Subcutaneous abdominal adipose tissue (tissue), 5 donors: ENCODE measurements around the gene PSMD14.
A peak's percentile ranks its signal among the peaks of the same experiment; 100 is the strongest.
"Not testable (repeated sequence)": the region's sequence is repeated elsewhere in the genome, so short reads cannot be mapped to it uniquely, and the experiment has no call there.

Experiments used
- H3K27ac ChIP-seq: one replicate; pipeline ENCODE4 v1.7.0; 2013; ENCODE audit warnings: low read depth, mild to moderate bottlenecking, inconsistent platforms, low read length, moderate library complexity
- H3K27me3 ChIP-seq, 5 donors: one replicate each; pipeline ENCODE4 v1.7.0; 2013; ENCODE audit warnings: low read length in 5 of 5, inconsistent platforms in 1 of 5; ENCODE audit not compliant: control insufficient read depth in 5 of 5, insufficient read depth in 4 of 5
- H3K36me3 ChIP-seq, 5 donors: one replicate each; pipeline ENCODE4 v1.7.0; 2013; ENCODE audit warnings: low read length in 5 of 5; ENCODE audit not compliant: control insufficient read depth in 5 of 5, insufficient read depth in 5 of 5
- H3K4me1 ChIP-seq, 5 donors: one replicate each; pipeline ENCODE4 v1.7.0; 2013; ENCODE audit warnings: low read length in 5 of 5, mild to moderate bottlenecking in 3 of 5, moderate library complexity in 1 of 5; ENCODE audit not compliant: control insufficient read depth in 5 of 5, insufficient read depth in 5 of 5
- H3K4me3 ChIP-seq, 5 donors: one replicate each; pipeline ENCODE4 v1.7.0; 2013; ENCODE audit warnings: low read length in 5 of 5, low read depth in 1 of 5
- H3K9ac ChIP-seq, 5 donors: one replicate each; pipeline ENCODE4 v1.7.0; 2013; ENCODE audit warnings: low read length in 5 of 5, mild to moderate bottlenecking in 4 of 5, moderate library complexity in 3 of 5
- H3K9me3 ChIP-seq, 5 donors: one replicate each; pipeline ENCODE4 v1.7.0; 2013; ENCODE audit warnings: low read length in 5 of 5; ENCODE audit not compliant: control insufficient read depth in 5 of 5
- donor health status: healthy.
- donor health status: healthy.
- donor health status: healthy.
- donor health status: healthy.
- donor health status: healthy.

The PSMD14 gene

DNA sequence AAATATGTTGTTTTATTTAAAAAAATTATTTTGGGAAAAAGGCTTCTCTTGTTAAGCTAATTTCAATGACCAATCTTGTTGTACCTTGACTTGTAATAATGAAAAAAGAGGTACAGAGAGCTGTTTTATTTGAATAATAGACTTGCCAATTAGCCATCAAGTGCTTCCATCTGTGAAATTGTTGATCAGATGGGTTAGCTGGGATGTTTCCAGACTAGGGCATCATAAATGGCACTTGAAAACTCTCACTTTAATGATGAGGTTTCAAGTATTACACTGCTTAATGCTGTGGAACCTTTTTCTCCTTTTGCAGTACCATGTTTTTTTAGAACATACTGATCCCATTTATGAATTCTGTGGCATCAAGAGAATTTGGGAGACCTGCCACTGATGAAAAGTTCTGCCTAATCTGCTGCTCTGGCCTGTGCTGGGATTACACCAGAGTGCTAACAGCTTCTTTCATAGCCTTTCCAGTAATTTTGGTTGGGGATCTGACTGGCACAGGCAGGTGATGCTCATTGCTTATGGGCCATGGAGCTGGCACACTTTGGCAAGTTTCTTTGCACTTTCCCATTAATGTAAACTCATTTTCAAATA lies 24.2 kb downstream of the PSMD14 start:
- Histone ChIP-seq H3K36me3 (no peaks in the 10 kb centered on the region), H3K4me1 (peaks cover 0 to 3% (median 3%) of the 10 kb centered on the region in 5 donors), H3K9ac (no peak overlapping the region), H3K9me3 (no peaks in the 10 kb centered on the region), H3K27me3 (no peaks in the 10 kb centered on the region), H3K4me3 (no peak overlapping the region), H3K27ac (no peak overlapping the region)

GRCh38 chr2:161335626-161336025 lies 27.4 kb downstream of the PSMD14 start:
- no peaks in the 10 kb centered on the region for H3K9me3 ChIP-seq
- H3K27me3 ChIP-seq = no peaks in the 10 kb centered on the region
- H3K4me3 ChIP-seq = no peak overlapping the region
- H3K4me1 ChIP-seq = peaks cover 0 to 3% (median 3%) of the 10 kb centered on the region in 5 donors
- no peak overlapping the region for H3K9ac ChIP-seq
- no peaks in the 10 kb centered on the region for H3K36me3 ChIP-seq
- no peak overlapping the region for H3K27ac ChIP-seq

GRCh38 chr2:161337247-161337646 lies 29.0 kb downstream of the PSMD14 start:
- no peak overlapping the region for H3K4me3 ChIP-seq
- H3K27ac ChIP-seq = no peak overlapping the region
- H3K36me3 ChIP-seq = no peaks in the 10 kb centered on the region
- H3K9me3 ChIP-seq = no peaks in the 10 kb centered on the region
- H3K27me3 ChIP-seq = no peaks in the 10 kb centered on the region
- H3K4me1 ChIP-seq = peaks cover 0 to 3% (median 3%) of the 10 kb centered on the region in 5 donors
- H3K9ac ChIP-seq = no peak overlapping the region

GRCh38 chr2:161339532-161339931 lies 31.3 kb downstream of the PSMD14 start:
- not testable (repeated sequence) for H3K36me3 ChIP-seq, H3K9me3 ChIP-seq, H3K4me3 ChIP-seq, H3K9ac ChIP-seq, H3K27me3 ChIP-seq, H3K27ac ChIP-seq, H3K4me1 ChIP-seq

DNA sequence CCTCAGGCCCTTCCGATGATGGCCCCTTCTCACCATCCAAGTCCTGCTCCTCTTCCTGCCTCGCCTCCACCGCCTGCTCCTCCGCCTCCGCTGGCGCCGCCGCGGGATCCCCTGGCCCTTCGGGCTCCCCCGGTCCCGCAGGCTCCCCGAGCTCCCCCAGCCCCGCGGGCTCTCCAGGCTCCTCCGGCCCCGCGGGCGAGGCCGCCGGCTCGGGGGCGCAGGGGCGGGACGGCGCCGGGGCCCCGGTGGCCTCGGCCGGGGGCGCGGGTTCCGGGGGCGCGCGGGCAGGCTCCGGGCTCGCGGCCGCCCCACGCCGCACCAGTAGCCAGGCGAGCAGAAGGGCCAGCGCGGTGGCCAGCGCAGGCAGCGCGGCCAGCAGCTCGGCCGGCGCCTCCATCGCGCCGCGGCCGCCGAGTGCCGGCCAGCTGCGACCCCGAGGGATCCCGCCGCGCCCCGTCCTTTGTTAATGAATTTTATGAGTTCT lies 32.7 kb downstream of the PSMD14 start:
- not testable (repeated sequence) for H3K36me3 ChIP-seq, H3K27ac ChIP-seq, H3K27me3 ChIP-seq, H3K9me3 ChIP-seq, H3K4me1 ChIP-seq, H3K9ac ChIP-seq
- H3K4me3 ChIP-seq = peak overlapping the region in 1 of 5 donors; percentile 22

DNA sequence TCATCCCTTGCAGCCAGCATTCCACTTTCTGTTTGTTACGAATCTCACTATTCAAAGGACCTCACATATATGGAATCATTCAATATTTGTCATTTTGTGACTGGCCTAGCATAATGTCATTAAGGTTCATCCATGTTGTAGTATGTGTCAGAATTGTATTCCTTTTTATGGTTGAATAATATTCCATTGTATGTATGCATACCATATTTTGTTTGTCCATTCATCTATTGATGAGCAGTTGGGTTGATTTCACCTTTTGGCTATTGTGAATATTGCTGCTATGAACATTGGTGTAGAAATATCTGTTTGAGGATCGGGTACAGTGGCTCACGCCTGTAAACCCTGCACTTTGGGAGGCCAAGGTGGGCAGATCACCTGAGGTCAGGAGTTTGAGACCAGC lies 35.0 kb downstream of the PSMD14 start:
- Histone ChIP-seq H3K9me3 (no peaks in the 10 kb centered on the region), H3K27me3 (no peaks in the 10 kb centered on the region), H3K4me1 (peaks cover 0 to 2% (median 0%) of the 10 kb centered on the region in 5 donors), H3K9ac (no peak overlapping the region), H3K36me3 (no peaks in the 10 kb centered on the region), H3K27ac (no peak overlapping the region), H3K4me3 (no peak overlapping the region)

GRCh38 chr2:161344692-161345091 lies 36.5 kb downstream of the PSMD14 start:
- peaks cover 0 to 3% (median 0%) of the 10 kb centered on the region in 5 donors for H3K4me1 ChIP-seq
- no peak overlapping the region for H3K4me3 ChIP-seq
- no peak overlapping the region for H3K9ac ChIP-seq
- no peaks in the 10 kb centered on the region for H3K9me3 ChIP-seq
- no peak overlapping the region for H3K27ac ChIP-seq
- H3K27me3 ChIP-seq = no peaks in the 10 kb centered on the region
- no peaks in the 10 kb centered on the region for H3K36me3 ChIP-seq

DNA sequence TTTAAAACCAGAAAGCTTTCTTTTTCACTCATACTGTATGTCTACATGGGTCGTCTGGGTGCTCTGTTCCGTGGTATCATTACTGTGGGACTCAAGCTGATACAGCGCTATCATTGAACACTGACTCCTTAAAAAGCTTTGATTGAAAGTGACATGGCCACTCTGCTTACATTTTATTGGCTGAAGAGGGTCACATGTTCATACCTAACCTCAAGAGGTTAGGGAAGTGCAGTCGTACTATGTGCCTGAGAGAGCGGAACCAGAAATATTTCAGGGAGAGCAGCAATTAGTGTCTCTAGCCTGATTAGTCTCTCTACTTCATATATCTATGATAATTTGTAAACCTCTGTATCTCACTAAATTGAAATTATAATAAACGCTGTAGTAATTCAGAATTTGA lies 43.5 kb downstream of the PSMD14 start:
- no peak overlapping the region for H3K4me3 ChIP-seq
- H3K4me1 ChIP-seq = peaks cover 0 to 3% (median 0%) of the 10 kb centered on the region in 5 donors
- H3K9me3 ChIP-seq = no peaks in the 10 kb centered on the region
- no peak overlapping the region for H3K9ac ChIP-seq
- H3K27ac ChIP-seq = no peak overlapping the region
- no peaks in the 10 kb centered on the region for H3K27me3 ChIP-seq
- H3K36me3 ChIP-seq = no peaks in the 10 kb centered on the region

GRCh38 chr2:161352719-161353118 lies 44.5 kb downstream of the PSMD14 start:
- H3K4me3 ChIP-seq = no peak overlapping the region
- H3K9ac ChIP-seq = no peak overlapping the region
- peaks cover 0 to 3% (median 0%) of the 10 kb centered on the region in 5 donors for H3K4me1 ChIP-seq
- no peaks in the 10 kb centered on the region for H3K9me3 ChIP-seq
- H3K27me3 ChIP-seq = no peaks in the 10 kb centered on the region
- H3K27ac ChIP-seq = no peak overlapping the region
- no peaks in the 10 kb centered on the region for H3K36me3 ChIP-seq

DNA sequence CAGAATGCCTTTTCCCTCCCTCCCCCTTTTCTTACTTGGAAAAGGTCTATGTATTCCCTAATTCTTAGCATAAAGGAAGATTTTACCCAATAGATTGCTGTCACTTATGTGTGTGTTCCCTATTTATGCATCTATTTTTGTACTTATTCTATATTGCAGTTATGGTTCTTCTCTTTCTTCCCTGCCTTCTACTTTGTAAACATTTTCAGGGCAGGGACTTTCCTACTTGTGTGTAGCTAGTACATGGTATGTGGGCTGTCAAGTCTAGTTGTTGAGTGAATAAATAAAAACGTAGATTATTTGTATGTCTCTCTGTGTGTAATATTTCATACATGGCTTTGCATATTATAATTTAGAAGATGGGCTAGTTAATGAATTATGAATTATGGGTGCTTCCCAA lies 45.3 kb downstream of the PSMD14 start:
- Histone ChIP-seq H3K4me3 (no peak overlapping the region), H3K36me3 (no peaks in the 10 kb centered on the region), H3K27ac (no peak overlapping the region), H3K27me3 (no peaks in the 10 kb centered on the region), H3K9ac (no peak overlapping the region), H3K4me1 (no peaks in the 10 kb centered on the region), H3K9me3 (no peaks in the 10 kb centered on the region)
